ENCODE measurements around the gene WNT10A.

- TF ChIP-seq, protein P1, sequence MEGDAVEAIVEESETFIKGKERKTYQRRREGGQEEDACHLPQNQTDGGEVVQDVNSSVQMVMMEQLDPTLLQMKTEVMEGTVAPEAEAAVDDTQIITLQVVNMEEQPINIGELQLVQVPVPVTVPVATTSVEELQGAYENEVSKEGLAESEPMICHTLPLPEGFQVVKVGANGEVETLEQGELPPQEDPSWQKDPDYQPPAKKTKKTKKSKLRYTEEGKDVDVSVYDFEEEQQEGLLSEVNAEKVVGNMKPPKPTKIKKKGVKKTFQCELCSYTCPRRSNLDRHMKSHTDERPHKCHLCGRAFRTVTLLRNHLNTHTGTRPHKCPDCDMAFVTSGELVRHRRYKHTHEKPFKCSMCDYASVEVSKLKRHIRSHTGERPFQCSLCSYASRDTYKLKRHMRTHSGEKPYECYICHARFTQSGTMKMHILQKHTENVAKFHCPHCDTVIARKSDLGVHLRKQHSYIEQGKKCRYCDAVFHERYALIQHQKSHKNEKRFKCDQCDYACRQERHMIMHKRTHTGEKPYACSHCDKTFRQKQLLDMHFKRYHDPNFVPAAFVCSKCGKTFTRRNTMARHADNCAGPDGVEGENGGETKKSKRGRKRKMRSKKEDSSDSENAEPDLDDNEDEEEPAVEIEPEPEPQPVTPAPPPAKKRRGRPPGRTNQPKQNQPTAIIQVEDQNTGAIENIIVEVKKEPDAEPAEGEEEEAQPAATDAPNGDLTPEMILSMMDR (conservative IDR thresholded peaks at IDR 0.05; ENCODE audit: low read length): peak; percentile 100
- no peak for TF ChIP-seq EZH2phosphoT487 (IDR thresholded peaks at IDR 0.05; ENCODE audit: borderline replicate concordance)
Measured at GRCh38 chr2:218876562-218877219, 4.0 kb upstream of the WNT10A start.
